Stimulated activated CD4-positive, alpha-beta T cell treated with anti-CD3 and anti-CD28 coated beads, TNF-alpha, amount 100 ng/mL, for 1 hour (primary cell): ENCODE data around the gene MAMDC4.

Experiments used
- DNase-seq, 3 donors: peaks; one replicate each; pipeline ENCODE4 v3.0.0-alpha.2; 2020; ENCODE audit warnings: low read depth in 3 of 3, low spot score in 1 of 3

MAMDC4 gene

GRCh38 chr9:136849038-136849959 is 2.8 kb upstream of the MAMDC4 start, which contains the start of gene PHPT1:
TSS of gene PHPT1 (plus strand) at chr9:136849409. CDS start at chr9:136849431, 22 bp downstream.
- peak; percentile 88 to 92 (median 90) for DNase-seq

- no peak for DNase-seq
Observed at GRCh38 chr9:136849960-136850865, 1.9 kb upstream of the MAMDC4 start.

DNA sequence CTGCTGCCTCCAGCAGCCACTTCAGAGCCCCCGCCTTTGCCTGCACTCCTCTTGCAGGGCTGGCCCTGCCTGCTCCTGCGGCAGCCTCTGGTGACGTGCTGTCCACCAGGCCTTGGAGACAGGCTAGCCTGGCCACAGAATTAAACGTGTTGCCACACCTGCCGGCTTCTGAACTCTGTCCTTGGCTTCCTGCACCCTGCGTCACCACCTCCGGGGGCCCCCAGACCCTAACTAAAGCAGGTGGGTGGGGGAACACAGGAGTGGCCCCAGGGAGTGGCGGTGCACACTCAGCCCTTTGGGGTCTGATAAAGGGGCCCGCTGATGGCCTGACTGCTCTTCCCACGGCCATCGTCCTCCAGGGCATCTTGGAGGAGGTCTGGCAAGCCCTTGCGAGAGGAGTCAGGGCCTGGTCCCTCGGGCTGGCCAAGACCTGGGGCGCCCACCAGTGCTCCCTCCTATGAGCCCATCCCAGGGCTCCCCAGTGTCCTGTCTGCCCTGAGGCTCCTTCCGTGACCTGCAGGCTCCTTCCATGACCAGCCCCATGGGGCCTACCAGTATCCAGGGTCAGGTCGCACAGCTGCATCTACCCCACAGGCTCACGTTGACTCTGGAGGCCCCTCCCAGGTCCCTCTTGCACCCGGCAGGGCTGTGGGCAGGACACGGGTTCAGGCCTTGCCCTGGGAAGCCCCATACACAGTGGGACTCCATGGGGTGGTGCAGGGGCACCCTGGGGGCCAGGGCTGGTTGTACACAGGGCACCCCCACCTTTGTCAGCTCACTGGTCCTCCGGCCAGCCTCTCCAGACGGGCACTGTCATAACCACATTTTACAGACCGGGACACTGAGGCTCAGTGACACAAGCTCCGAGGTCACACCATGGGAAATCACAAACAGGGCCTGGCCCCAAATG is 1.0 kb upstream of the MAMDC4 start:
- DNase-seq, result no peak

- DNase-seq, result no peak
Observed at GRCh38 chr9:136852664-136853595, 784 bp downstream of the MAMDC4 start.

- DNase-seq, result no peak
Observed at GRCh38 chr9:136853596-136854112, 1.5 kb downstream of the MAMDC4 start.

- no peak for DNase-seq
Observed at GRCh38 chr9:136854113-136854841, 2.1 kb downstream of the MAMDC4 start.

DNA sequence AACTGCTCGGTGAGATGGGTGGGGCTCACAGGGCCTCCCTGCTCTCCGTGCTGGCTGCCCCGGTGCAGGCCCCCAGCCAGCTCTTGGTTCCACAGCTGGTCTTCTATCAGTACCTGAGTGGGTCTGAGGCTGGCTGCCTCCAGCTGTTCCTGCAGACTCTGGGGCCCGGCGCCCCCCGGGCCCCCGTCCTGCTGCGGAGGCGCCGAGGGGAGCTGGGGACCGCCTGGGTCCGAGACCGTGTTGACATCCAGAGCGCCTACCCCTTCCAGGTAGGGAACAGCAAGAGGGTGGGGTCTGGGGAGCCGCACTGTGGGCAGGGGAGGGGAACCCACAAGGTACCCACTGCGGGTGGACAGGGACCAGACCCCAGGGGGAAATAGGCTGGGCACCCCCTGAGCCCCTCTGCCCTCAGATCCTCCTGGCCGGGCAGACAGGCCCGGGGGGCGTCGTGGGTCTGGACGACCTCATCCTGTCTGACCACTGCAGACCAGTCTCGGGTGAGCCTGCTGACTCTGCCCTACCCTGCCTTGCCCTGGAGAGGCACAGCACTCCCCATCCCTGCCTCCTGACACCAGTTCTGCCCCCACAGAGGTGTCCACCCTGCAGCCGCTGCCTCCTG is 2.8 kb downstream of the MAMDC4 start:
- no peak for DNase-seq

DNA sequence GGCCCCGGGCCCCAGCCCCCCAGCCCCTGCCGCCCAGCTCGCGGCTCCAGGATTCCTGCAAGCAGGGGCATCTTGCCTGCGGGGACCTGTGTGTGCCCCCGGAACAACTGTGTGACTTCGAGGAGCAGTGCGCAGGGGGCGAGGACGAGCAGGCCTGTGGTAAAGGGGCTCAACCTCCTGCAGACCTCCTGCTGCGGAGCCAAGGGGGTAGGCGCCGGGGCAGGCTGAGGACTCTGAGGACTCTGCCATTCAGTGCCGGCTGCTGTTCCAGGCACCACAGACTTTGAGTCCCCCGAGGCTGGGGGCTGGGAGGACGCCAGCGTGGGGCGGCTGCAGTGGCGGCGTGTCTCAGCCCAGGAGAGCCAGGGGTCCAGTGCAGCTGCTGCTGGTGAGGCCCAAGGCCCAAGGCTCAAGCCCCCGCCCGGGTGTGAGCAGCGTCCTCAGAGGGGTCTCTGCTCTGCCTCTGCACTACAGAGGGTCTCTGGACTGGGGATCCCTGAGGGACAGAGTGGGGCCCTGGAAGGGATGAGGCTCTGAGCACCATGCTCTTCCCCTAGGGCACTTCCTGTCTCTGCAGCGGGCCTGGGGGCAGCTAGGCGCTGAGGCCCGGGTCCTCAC is 3.4 kb downstream of the MAMDC4 start:
- DNase-seq, result no peak

GRCh38 chr9:136856079-136856476 is 3.9 kb downstream of the MAMDC4 start:
- DNase-seq, result no peak

DNA sequence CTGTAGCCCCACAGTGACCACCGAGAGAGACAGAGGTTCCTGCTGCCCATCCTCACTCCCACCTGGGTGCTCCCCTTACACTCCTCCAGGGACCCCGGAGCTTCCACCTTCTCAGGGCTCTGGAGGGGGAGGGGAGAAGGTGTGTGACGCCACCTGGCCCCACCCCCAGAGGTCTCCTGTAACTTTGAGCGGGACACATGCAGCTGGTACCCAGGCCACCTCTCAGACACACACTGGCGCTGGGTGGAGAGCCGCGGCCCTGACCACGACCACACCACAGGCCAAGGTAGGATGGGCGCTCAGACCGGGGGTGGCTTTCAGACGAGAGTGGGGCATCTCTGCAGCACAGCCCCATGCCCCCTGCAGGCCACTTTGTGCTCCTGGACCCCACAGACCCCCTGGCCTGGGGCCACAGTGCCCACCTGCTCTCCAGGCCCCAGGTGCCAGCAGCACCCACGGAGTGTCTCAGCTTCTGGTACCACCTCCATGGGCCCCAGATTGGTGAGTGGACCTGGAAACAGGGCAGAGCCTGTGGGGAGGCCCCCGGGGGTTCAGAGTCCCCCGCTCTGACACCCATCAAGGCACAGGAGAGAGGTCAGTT is 4.5 kb downstream of the MAMDC4 start:
- DNase-seq, result no peak

DNA sequence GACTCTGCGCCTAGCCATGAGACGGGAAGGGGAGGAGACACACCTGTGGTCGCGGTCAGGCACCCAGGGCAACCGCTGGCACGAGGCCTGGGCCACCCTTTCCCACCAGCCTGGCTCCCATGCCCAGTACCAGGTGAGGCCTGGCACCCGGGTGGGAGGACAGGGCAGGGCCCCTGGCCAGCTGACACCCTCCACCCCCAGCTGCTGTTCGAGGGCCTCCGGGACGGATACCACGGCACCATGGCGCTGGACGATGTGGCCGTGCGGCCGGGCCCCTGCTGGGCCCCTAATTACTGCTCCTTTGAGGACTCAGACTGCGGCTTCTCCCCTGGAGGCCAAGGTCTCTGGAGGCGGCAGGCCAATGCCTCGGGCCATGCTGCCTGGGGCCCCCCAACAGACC is 5.0 kb downstream of the MAMDC4 start:
- no peak for DNase-seq

- DNase-seq, result no peak
Observed at GRCh38 chr9:136857581-136858412, 5.7 kb downstream of the MAMDC4 start.

GRCh38 chr9:136858452-136858843 is 6.3 kb downstream of the MAMDC4 start:
- no peak for DNase-seq

DNA sequence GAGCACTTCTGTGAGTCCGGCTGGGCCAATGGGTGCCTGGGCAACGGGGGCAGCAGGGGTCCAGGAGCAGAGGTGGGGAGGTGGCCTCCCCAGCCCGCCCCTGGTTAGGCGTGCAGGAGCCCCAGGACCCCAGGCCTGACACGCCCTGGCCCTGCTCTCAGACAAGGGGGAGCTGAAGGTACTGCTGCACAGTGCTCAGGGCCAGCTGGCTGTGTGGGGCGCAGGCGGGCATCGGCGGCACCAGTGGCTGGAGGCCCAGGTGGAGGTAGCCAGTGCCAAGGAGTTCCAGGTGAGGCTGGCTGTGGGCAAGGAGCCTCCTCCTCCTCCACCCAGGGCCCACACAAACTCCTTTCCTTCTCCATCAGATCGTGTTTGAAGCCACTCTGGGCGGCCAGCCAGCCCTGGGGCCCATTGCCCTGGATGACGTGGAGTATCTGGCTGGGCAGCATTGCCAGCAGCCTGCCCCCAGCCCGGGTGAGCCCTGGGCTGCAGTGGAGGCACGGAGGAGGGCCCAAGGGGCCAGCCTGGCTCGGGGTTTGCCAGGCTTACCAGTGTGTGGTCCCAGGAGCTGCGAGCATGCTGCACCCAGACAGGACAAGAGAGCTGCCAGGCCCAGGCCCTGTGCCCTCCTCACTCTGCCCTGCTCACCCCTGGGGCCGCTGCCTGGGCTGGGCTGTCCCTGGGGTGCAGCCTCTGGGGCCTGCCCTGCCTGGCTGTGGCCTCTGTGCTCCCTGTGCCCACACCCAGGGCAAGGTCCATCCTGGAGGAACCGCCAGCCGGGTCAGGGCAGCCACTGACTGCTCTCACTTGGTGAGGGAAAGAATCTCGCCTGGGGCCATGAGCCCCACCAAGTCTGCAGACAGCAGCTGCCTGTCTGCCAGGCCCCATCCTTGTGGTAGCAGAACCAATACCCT is 7.0 kb downstream of the MAMDC4 start:
- no peak for DNase-seq

- DNase-seq, result no peak
Observed at GRCh38 chr9:136860529-136860928, 8.4 kb downstream of the MAMDC4 start.
